GM13977 (cell line): ENCODE results near the gene EPHB1.

Source experiments
- DNase-seq: peaks from one replicate; pipeline ENCODE4 v3.0.0; 2012; ENCODE audit warnings: low spot score
- in situ Hi-C: fragments of 300-500 bp; cut with MboI; formaldehyde crosslinking; loops from one replicate; pipeline ENCODE4 v1.12.0; 2022; ENCODE audit warnings: low sequenced_read_pairs, low pct_unique_long_range_greater_than_20kb, mixed read lengths, inconsistent platforms; ENCODE audit not compliant: unreplicated experiment
- TF ChIP-seq, protein P1 (sequence below): IDR thresholded peaks from 2 replicates; pipeline ENCODE4 v1.5.1; 2012; ENCODE audit warnings: mild to moderate bottlenecking, control low read depth; ENCODE audit not compliant: insufficient read depth; ENCODE audit errors: extremely low read depth, missing control alignments

The EPHB1 gene

DNA sequence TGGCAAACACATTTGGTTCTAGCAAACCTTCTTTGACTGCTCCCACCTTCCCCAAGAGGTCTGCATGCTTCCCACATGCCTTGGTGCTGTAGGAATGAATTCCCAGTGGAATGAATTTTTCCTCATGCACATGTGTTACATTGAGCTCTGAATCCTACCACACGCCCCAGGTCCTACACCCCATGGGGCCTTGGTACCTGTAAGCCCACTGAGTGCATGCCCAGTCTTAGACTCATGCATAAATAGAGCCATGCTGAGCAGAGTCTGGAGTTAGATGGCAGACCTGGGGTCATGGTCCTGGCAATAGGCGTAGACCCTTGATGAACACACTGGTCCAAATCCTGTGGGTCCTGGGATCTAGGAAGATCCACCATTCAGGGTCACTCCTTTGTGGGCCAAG lies 81.8 kb downstream of the EPHB1 start:
- DNase-seq: no peak
- TF ChIP-seq, protein P1, sequence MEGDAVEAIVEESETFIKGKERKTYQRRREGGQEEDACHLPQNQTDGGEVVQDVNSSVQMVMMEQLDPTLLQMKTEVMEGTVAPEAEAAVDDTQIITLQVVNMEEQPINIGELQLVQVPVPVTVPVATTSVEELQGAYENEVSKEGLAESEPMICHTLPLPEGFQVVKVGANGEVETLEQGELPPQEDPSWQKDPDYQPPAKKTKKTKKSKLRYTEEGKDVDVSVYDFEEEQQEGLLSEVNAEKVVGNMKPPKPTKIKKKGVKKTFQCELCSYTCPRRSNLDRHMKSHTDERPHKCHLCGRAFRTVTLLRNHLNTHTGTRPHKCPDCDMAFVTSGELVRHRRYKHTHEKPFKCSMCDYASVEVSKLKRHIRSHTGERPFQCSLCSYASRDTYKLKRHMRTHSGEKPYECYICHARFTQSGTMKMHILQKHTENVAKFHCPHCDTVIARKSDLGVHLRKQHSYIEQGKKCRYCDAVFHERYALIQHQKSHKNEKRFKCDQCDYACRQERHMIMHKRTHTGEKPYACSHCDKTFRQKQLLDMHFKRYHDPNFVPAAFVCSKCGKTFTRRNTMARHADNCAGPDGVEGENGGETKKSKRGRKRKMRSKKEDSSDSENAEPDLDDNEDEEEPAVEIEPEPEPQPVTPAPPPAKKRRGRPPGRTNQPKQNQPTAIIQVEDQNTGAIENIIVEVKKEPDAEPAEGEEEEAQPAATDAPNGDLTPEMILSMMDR: no peak
- in situ Hi-C loops: no loop called here

DNA sequence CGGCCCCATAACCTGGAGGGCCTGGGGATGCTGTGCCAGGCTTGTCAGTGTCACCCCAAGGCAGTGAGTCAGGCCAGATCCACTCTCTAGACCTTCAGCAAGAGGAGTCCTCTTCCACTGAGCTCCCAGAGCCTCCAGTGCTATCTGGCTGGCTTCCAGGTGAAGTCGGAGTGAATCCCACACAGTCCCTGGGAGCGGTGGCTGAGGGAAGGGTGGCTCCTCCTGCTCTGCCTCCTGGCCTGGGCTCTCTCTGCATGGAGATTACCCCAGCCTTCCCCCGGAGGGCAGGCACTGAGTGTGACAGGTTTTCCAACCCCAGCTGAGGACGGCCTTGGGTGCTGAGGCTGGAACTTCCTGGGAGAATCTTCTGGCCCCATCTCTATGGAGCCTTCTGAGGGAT lies 82.7 kb downstream of the EPHB1 start:
- no peak for DNase-seq
- in situ Hi-C loops: no loop called here
- TF ChIP-seq, protein P1: no peak

DNA sequence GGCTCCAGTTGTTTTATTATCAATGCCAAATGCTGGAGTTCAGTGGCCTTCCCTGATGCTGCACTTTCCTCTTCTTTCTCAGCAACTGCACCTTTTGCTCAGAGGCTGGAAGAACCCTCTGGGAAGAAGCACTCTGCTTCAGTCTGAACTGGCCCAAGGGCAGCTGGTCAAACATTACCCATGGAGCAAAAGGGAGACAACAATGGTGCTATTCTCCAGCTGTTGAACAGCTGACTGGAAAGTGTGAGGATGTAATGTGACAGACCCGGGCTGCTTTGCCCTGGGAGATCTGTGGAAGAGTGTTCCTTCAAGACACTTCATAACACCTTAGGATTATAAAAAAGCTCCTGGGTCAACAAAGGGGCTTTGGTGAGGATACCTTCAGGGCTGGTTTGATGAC lies 84.9 kb downstream of the EPHB1 start:
- TF ChIP-seq, protein P1: no peak
- DNase-seq: no peak
- in situ Hi-C loops: no loop called here

DNA sequence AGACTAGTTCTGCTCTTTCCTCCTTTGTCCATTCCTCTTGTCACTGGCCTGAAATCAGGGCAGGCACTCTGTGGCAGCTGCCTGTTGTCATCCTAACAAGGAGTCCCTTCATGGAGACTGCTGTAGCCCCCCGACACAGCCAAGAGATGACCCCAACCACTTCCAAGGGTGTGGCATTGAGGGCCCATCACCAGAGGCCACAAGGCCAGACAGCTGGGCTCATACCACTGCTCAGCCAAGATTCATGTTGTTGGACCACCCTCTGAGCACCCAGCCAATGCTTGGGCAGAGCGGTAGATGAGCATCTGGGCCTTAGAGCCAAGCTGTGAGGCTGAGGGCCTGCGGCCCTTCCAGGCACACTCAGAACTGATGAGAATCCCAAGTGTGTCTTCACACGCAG lies 85.4 kb downstream of the EPHB1 start:
- in situ Hi-C loops: no loop called here
- TF ChIP-seq, protein P1: no peak
- DNase-seq: no peak

DNA sequence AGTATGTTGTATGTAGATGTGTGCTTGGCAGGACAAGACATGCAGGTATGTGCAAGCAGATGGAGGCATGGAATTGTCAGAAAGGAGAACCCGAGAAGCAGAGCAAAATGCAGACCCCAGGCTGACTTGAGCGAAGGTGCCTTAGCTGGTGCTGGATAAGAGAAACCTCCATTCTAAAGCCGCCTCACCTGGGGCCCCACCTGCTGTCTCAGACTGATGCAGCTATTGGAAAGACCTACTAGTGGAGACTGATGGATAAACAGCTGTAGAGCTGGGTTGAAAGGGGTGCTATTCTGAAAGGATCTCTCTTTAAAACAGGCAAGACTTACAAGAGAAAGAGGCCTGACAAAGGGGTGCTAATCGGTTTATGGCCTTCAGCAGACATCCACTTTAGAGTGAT lies 86.2 kb downstream of the EPHB1 start:
- in situ Hi-C loops: no loop called here
- no peak for DNase-seq
- TF ChIP-seq, protein P1: no peak

DNA sequence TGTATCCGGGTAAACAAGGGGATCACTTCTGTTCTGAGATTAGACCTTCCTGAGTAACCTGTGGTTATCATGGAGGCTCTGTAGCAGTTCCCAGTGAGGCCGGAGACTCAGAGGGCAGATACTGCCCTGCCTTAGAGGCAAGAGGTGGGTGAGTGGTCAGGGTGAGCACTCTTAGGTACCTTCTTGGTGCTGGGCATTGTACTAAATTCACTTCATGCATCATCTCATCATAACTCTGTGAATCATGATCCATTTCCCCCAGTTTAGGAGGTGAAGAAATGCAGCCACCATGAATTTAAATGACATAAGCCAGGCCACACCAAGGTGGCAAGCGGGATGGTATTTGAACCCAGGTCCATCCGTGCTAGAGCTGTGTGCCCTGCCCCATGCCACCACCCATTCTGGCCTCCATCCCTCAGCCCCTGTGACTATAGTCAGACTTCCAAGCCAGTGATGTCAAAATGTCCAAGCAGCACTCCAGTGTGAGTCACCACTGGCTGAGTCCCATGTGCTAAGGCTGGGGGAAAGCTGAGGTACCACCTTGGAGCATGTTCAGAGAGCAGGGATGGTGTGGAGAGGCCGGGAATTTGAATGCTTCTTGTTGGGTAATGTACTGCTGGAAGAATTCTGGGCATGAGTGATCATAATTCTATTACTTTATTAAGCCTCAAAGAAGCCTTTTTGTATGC lies 88.8 kb downstream of the EPHB1 start:
- in situ Hi-C loops: no loop called here
- TF ChIP-seq, protein P1: no peak
- no peak for DNase-seq
